Measurements from ENCODE around the gene LIN7C.
A peak's percentile ranks its signal among the peaks of the same experiment; 100 is the strongest.

LIN7C gene

DNA sequence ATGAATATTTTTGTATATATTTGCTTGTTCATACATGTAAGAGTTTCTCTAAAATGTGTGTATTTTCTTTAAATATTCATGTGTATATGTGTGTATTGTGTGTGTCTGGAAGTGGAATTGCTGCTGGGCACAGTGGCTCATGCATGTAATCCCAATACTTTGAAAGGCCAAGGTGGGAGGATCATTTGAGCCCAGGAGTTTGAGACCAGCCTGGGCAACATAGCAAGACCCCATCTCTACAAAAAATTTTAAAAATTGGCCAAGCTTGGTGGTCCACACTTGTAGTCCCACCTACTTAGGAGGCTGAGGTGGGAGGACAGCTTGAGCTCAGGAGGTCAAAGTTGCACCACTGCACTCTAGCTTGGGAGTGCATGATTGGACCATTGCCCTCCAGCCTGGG lies 29.3 kb downstream of the LIN7C start:
- no peak for DNase-seq (ENCODE audit: low spot score)
- TF ChIP-seq, protein P1, sequence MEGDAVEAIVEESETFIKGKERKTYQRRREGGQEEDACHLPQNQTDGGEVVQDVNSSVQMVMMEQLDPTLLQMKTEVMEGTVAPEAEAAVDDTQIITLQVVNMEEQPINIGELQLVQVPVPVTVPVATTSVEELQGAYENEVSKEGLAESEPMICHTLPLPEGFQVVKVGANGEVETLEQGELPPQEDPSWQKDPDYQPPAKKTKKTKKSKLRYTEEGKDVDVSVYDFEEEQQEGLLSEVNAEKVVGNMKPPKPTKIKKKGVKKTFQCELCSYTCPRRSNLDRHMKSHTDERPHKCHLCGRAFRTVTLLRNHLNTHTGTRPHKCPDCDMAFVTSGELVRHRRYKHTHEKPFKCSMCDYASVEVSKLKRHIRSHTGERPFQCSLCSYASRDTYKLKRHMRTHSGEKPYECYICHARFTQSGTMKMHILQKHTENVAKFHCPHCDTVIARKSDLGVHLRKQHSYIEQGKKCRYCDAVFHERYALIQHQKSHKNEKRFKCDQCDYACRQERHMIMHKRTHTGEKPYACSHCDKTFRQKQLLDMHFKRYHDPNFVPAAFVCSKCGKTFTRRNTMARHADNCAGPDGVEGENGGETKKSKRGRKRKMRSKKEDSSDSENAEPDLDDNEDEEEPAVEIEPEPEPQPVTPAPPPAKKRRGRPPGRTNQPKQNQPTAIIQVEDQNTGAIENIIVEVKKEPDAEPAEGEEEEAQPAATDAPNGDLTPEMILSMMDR (IDR thresholded peaks at IDR 0.05; ENCODE audit: borderline replicate concordance, control extremely low read depth, extremely low read depth, insufficient read depth, missing control alignments): no peak
- in situ Hi-C loops (cut with MboI; ENCODE audit: low sequenced_read_pairs, unreplicated experiment): loop anchor here (25.0 kb wide), 1 partner anchor 715 kb away; no protein-coding TSS in a partner anchor

DNA sequence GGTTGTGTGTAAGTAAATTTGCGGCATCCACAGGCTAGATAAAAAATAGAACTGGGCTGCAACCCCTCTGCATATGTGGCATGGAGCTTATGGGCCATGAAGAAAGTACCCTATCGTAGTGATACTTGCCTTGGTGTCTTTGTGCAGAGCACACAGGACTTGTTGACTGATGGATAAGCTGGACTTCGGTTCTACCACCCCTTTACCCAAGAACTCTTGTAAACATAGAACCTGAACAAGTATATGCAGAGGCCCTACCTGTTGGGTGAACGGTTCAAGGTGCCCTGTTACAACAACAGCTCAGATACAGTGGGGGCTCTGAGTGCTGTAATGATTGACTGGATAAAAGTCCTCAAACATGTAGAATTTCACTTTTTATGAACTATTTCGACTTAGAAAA lies 30.9 kb downstream of the LIN7C start:
- DNase-seq (ENCODE audit: low spot score): no peak
- TF ChIP-seq, protein P1 (IDR thresholded peaks at IDR 0.05; ENCODE audit: borderline replicate concordance, control extremely low read depth, extremely low read depth, insufficient read depth, missing control alignments): no peak
- in situ Hi-C loops (cut with MboI; ENCODE audit: low sequenced_read_pairs, unreplicated experiment): loop anchor here (25.0 kb wide), 1 partner anchor 713 kb away; no protein-coding TSS in a partner anchor

DNA sequence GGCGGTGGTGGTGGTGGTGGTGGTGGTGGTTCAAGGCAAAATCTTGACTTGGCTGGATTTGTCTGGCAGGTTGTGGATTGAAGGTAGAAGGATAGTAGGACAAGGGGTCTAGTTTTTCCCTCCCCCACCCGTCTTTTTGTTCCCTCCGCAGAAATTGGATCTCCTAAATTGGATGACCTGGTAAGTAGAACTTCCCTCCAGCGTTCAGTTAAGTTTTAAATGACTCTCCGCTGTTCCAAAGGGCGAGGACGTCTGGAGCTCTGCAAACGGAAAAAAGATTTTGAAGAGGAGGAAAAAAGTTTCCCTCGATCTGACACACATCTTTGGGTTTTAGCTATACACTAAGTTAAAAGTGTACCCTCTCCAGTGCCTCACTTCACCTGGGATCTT lies 33.6 kb downstream of the LIN7C start:
- TF ChIP-seq, protein P1 (IDR thresholded peaks at IDR 0.05; ENCODE audit: borderline replicate concordance, control extremely low read depth, extremely low read depth, insufficient read depth, missing control alignments): no peak
- DNase-seq (ENCODE audit: low spot score): no peak
- in situ Hi-C loops (cut with MboI; ENCODE audit: low sequenced_read_pairs, unreplicated experiment): no loop called here

DNA sequence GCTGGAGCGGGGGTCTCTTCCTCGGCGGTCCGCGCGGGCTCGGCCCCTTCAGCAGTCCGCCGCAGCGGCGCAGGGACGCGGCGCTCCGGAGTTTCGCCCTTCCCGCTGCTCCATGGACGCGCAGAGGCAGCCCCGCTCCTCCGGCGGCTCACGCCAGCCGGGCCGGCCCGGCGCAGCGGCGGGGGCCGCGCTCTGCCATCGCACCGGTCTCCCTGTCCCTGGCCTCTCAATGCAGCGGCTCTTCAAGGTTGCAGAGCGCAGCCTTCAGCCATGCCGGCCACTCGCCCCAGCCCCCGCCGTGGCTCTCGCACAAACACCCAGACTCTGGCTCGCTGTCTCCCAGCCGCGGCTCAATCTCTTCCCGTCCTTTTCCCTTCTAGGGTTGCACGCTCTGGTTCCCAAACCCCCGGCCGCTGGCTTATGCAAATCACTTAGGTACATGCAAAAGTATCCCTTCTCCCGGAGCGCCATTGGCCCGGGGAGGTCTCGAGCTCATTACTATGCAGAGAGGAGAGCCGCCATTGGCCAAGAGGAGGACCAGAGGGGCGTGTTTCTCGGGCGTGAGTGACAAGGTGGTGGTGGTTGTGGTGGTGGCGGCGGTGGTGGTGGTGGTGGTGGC lies 34.1 kb downstream of the LIN7C start, which contains the start of gene LGR4:
LGR4 (minus strand) TSS at position 393 of the 619 bp plus-strand sequence. CDS start 488 bp downstream, outside the sequence.
- in situ Hi-C loops (cut with MboI; ENCODE audit: low sequenced_read_pairs, unreplicated experiment): no loop called here
- DNase-seq (ENCODE audit: low spot score): peak; percentile 73

DNA sequence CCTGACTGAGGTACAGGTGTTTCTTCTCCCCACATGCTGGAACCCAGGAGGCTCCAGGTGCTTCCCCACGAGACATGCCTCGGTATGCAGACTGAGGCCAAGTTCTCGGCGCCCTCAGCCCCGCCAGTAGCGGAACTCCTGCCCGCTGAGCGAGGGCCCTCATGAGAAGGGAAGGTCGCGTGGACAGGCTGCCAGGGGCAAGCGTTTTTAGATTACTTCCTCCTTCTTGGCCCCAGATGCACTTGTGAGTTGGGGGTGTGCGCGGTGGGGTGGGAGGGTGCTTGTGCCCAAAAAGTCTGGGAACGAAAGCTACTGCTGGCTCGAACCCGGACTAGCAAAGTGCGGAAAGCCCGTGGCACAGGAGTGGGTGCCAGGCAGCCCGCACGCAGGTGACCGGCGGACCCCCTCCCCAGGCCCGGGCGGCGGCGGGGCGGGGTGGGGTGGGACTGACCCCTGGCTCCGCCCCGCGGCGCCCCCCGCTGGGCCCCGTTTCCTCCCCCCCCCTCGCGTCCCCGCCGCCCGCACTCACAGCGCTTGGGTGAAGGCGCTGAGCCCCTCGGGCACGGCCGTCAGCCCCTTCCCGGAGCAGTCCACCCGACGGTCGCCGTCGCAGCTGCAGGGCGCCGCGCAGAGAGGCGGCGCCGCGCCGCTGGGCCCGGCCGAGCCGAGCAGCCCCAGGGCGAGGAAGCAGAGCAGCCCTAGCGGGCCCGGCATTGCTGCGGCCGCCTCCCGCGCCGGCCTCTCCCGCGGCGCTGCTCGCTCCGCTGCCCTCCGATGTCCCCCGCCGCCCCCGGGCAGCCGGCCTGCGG lies 34.8 kb downstream of the LIN7C start:
- DNase-seq (ENCODE audit: low spot score): peak; percentile 60
- TF ChIP-seq, protein P1 (IDR thresholded peaks at IDR 0.05; ENCODE audit: borderline replicate concordance, control extremely low read depth, extremely low read depth, insufficient read depth, missing control alignments): no peak
- in situ Hi-C loops (cut with MboI; ENCODE audit: low sequenced_read_pairs, unreplicated experiment): no loop called here

More for the DNA sequence above, 34.1 kb downstream of the LIN7C start, which contains the start of gene LGR4:
- TF ChIP-seq, protein P1 (IDR thresholded peaks at IDR 0.05; ENCODE audit: borderline replicate concordance, control extremely low read depth, extremely low read depth, insufficient read depth, missing control alignments): no peak

DNA sequence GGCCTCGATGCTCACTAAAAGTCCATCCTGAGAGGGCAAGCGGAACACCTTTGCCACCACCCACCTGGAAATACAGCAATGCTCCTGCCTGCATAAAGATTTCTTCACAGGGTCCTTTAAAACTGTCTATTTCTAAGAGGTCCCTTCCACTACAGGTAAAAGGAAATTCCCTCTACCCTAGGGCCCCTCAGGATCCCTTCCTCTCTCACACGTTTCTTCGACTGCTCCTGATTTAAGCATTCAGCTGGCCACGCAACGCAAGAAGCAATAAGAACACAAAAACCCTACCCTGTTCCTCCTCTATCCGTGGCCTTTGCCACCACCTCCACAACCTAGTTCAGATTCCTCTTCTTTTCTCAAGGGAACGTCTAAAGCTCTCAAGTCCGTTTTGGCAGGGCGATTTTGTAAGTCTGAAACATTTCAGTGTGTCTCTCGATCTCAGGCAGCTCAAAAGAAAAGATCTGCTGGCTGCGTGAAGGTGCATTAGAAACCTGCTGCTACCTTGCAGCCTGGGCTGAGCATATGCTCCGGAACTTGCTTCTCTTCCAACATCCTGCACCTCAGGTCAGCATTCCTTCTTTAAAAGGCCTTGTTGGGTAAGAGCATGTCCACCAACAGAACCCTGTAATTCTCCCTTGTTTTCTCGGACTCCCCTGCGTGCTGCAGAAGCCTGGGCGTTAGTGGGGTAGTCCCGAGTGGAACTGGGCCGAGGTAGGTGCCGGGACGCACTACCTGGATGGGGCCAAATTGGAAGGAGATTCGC lies 35.6 kb downstream of the LIN7C start:
- in situ Hi-C loops (cut with MboI; ENCODE audit: low sequenced_read_pairs, unreplicated experiment): no loop called here
- TF ChIP-seq, protein P1 (IDR thresholded peaks at IDR 0.05; ENCODE audit: borderline replicate concordance, control extremely low read depth, extremely low read depth, insufficient read depth, missing control alignments): no peak
- DNase-seq (ENCODE audit: low spot score): no peak

Measured in GM13976 (cell line).